Neural progenitor cell (in vitro differentiated cells): ENCODE data around the gene IREB2. TPM values are rescaled to one million over a fixed set of nuclear protein-coding genes. Genes with fewer than 3 reads are reported as not detected.
"Not testable (repeated sequence)": the region's sequence is repeated elsewhere in the genome, so short reads cannot be mapped to it uniquely, and the experiment has no call there.

Experiments
- DNase-seq: peaks from one replicate; pipeline ENCODE4 v3.0.0-alpha.2; 2016; ENCODE audit warnings: low spot score
- H2AFZ ChIP-seq: fragments of 200-600 bp; sonication (generic); replicated peaks from 2 replicates; pipeline ENCODE4 v1.6.1; 2016; ENCODE audit warnings: antibody characterized with exemption
- H3F3A ChIP-seq: fragments of 200-600 bp; sonication (generic); 2 replicates; pipeline ENCODE4 v1.6.1; 2016; ENCODE audit warnings: antibody characterized with exemption, low read depth
- H3K27ac ChIP-seq: fragments of 200-600 bp; sonication (generic); 2 replicates; pipeline ENCODE4 v1.5.1; 2016; ENCODE audit warnings: mild to moderate bottlenecking
- H3K27me3 ChIP-seq: fragments of 200-600 bp; sonication (generic); 2 replicates; pipeline ENCODE4 v1.6.1; 2016; ENCODE audit warnings: mild to moderate bottlenecking, moderate library complexity
- H3K36me3 ChIP-seq: fragments of 200-600 bp; sonication (generic); 2 replicates; pipeline ENCODE4 v1.5.1; 2016
- H3K4me1 ChIP-seq: fragments of 200-600 bp; sonication (generic); 2 replicates; pipeline ENCODE4 v1.6.1; 2016; ENCODE audit warnings: mixed run types
- H3K4me2 ChIP-seq: fragments of 200-600 bp; sonication (generic); 2 replicates; pipeline ENCODE4 v1.6.1; 2016
- H3K4me3 ChIP-seq: fragments of 200-600 bp; sonication (generic); 2 replicates; pipeline ENCODE4 v1.5.1; 2016
- H3K79me2 ChIP-seq: fragments of 200-600 bp; sonication (generic); 2 replicates; pipeline ENCODE4 v1.6.1; 2016; ENCODE audit warnings: low read depth
- H3K9ac ChIP-seq: fragments of 200-600 bp; sonication (generic); 2 replicates; pipeline ENCODE4 v1.6.1; 2016
- H3K9me3 ChIP-seq: fragments of 200-600 bp; sonication (generic); 2 replicates; pipeline ENCODE4 v1.5.1; 2016; ENCODE audit warnings: low read depth
- H4K20me1 ChIP-seq: fragments of 200-600 bp; sonication (generic); 2 replicates; pipeline ENCODE4 v1.6.1; 2016; ENCODE audit warnings: low read depth
- H3K27ac Mint-ChIP-seq: 3 replicates; pipeline ENCODE4 v1.8.0; 2021; ENCODE audit warnings: mixed read lengths
- H3K27me3 Mint-ChIP-seq: 2 replicates; pipeline ENCODE4 v1.8.0; 2022; ENCODE audit warnings: low read depth, mild to moderate bottlenecking, inconsistent platforms, moderate library complexity, mixed read lengths; ENCODE audit not compliant: insufficient read depth
- H3K36me3 Mint-ChIP-seq: 3 replicates; pipeline ENCODE4 v1.8.0; 2021; ENCODE audit warnings: mixed read lengths
- H3K4me1 Mint-ChIP-seq: 3 replicates; pipeline ENCODE4 v1.8.0; 2021; ENCODE audit warnings: mixed read lengths
- H3K4me3 Mint-ChIP-seq: 3 replicates; pipeline ENCODE4 v1.8.0; 2021; ENCODE audit warnings: mild to moderate bottlenecking, moderate library complexity, mixed read lengths
- H3K9me3 Mint-ChIP-seq: 3 replicates; pipeline ENCODE4 v1.8.0; 2020; ENCODE audit warnings: mixed read lengths
- EZH2 ChIP-seq: fragments of 200-600 bp; sonication (generic); IDR thresholded peaks from 2 replicates; pipeline ENCODE4 v1.6.1; 2017; ENCODE audit warnings: antibody characterized with exemption, mild to moderate bottlenecking, moderate library complexity
- EZH2phosphoT487 ChIP-seq: fragments of 200-600 bp; sonication (generic); IDR thresholded peaks from 2 replicates; pipeline ENCODE4 v1.6.1; 2017; ENCODE audit warnings: antibody characterized with exemption
- total RNA-seq: library from RNA; depleted of rRNA; stranded (reverse); fragments of >200 nt; gene quantifications from 2 replicates; pipeline ENCODE4 v1.2.3, GENCODE V29; 2015; ENCODE audit warnings: low replicate concordance
- TF ChIP-seq, protein P1 (sequence below): fragments of 200-600 bp; sonication (generic); IDR thresholded peaks from 2 replicates; pipeline ENCODE4 v1.5.1; 2017; ENCODE audit warnings: antibody characterized with exemption, mild to moderate bottlenecking

The IREB2 gene
- total RNA-seq, 1 donor from 2014 or later = 87.7 TPM

DNA sequence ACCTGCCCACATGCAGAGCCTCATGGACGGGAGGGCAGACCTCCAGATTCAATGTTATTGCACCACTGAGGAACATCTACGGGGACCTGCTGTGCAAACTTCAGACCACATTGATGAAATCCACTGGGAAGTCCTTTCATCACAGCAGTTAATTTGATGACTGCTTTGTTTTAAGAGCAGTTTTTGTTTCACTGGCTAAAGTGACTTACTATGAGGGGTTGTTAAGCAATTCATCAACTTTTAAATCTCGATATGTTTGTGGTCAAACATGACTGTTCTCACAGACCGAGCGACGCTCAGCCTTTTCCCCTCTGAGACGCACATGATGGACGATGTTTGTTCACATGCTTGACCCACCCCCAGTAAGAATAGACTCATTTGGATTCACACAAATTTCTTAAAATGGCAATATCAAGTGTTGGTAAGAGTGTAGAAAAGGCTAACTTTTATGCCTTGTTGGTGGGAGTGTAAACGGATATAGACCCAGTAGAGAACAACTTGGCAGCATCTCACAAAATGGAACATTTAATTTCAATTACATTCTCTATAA is 35.9 kb upstream of the IREB2 start:
- no peaks in the 10 kb centered on the region for H3K36me3 Mint-ChIP-seq
- no peak overlapping the region for H3K27ac ChIP-seq
- no peak overlapping the region for H3K4me3 Mint-ChIP-seq
- TF ChIP-seq EZH2 = no peak
- no peak for TF ChIP-seq EZH2phosphoT487
- TF ChIP-seq, protein P1, sequence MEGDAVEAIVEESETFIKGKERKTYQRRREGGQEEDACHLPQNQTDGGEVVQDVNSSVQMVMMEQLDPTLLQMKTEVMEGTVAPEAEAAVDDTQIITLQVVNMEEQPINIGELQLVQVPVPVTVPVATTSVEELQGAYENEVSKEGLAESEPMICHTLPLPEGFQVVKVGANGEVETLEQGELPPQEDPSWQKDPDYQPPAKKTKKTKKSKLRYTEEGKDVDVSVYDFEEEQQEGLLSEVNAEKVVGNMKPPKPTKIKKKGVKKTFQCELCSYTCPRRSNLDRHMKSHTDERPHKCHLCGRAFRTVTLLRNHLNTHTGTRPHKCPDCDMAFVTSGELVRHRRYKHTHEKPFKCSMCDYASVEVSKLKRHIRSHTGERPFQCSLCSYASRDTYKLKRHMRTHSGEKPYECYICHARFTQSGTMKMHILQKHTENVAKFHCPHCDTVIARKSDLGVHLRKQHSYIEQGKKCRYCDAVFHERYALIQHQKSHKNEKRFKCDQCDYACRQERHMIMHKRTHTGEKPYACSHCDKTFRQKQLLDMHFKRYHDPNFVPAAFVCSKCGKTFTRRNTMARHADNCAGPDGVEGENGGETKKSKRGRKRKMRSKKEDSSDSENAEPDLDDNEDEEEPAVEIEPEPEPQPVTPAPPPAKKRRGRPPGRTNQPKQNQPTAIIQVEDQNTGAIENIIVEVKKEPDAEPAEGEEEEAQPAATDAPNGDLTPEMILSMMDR = no peak
- peaks cover 3% of the 10 kb centered on the region for H3K27me3 Mint-ChIP-seq
- no peaks in the 10 kb centered on the region for H3K27me3 ChIP-seq
- H3K9ac ChIP-seq = no peak overlapping the region
- no peaks in the 10 kb centered on the region for H4K20me1 ChIP-seq
- peaks cover 2% of the 10 kb centered on the region for H3K4me1 Mint-ChIP-seq
- H3K36me3 ChIP-seq = no peaks in the 10 kb centered on the region
- H3K4me1 ChIP-seq = peaks cover 4% of the 10 kb centered on the region
- H3K4me2 ChIP-seq = no peak overlapping the region
- no peaks in the 10 kb centered on the region for H3K9me3 ChIP-seq
- H3K79me2 ChIP-seq = no peaks in the 10 kb centered on the region
- H3K9me3 Mint-ChIP-seq = no peaks in the 10 kb centered on the region
- H3F3A ChIP-seq = peaks cover 3% of the 10 kb centered on the region
- no peak for DNase-seq
- H3K27ac Mint-ChIP-seq = no peak overlapping the region
- H3K4me3 ChIP-seq = no peak overlapping the region
- no peak overlapping the region for H2AFZ ChIP-seq

DNA sequence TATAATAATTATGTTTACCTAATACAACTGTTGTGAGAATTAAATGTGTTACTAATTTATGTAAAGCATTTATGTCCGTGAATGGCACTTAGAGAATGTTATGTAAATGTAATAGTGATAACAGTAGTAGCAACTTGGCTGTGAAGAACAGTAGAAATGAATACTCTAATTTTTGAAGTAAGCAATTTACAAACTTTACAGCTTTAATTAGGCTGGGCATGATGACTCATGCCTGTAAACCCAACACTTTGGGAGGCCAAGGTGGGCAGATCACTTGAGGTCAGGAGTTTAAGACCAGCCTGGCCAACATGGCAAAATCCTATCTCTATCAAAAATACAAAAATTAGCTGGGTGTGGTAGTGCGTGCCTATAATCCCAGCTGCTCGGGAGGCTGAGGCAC is 33.9 kb upstream of the IREB2 start:
- H3K36me3 Mint-ChIP-seq = no peaks in the 10 kb centered on the region
- H3K4me1 ChIP-seq = peaks cover 4% of the 10 kb centered on the region
- H3K79me2 ChIP-seq = no peaks in the 10 kb centered on the region
- H3K27ac ChIP-seq = no peak overlapping the region
- H2AFZ ChIP-seq = no peak overlapping the region
- H3K27me3 ChIP-seq = no peaks in the 10 kb centered on the region
- TF ChIP-seq, protein P1 = no peak
- no peak for TF ChIP-seq EZH2
- TF ChIP-seq EZH2phosphoT487 = no peak
- H3K9ac ChIP-seq = no peak overlapping the region
- no peaks in the 10 kb centered on the region for H3F3A ChIP-seq
- H3K4me1 Mint-ChIP-seq = peaks cover 2% of the 10 kb centered on the region
- DNase-seq = no peak
- no peak overlapping the region for H3K4me2 ChIP-seq
- no peak overlapping the region for H3K27ac Mint-ChIP-seq
- no peaks in the 10 kb centered on the region for H3K9me3 ChIP-seq
- no peak overlapping the region for H3K4me3 ChIP-seq
- H4K20me1 ChIP-seq = no peaks in the 10 kb centered on the region
- no peaks in the 10 kb centered on the region for H3K36me3 ChIP-seq
- H3K4me3 Mint-ChIP-seq = no peak overlapping the region
- peaks cover 9% of the 10 kb centered on the region for H3K27me3 Mint-ChIP-seq
- H3K9me3 Mint-ChIP-seq = no peaks in the 10 kb centered on the region

DNA sequence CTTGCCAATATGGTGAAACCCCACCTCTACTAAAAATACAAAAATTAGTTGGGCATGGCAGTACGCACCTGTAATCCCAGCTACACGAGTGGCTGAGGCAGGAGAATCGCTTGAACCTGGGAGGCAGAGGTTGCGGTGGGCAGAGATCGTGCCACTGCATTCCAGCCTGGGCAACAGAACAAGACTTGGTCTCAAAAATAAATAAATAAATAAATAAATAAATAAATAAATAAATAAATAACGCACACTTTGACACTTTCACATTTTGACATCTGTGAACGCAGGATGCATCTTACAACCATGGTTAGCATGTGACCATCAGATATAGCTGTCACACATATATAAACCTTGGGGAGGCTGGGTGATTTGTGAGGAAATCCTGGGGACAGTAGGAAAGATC is 33.2 kb upstream of the IREB2 start:
- not testable (repeated sequence) for H3K9ac ChIP-seq, H3K4me2 ChIP-seq, H3K4me3 Mint-ChIP-seq, H3K9me3 ChIP-seq, H3K4me1 Mint-ChIP-seq, H3K36me3 ChIP-seq, H3K27me3 Mint-ChIP-seq, H3K4me3 ChIP-seq, H3K36me3 Mint-ChIP-seq, H3K27ac Mint-ChIP-seq, H3K27ac ChIP-seq, H3K9me3 Mint-ChIP-seq, H3K27me3 ChIP-seq, H3F3A ChIP-seq, DNase-seq, H3K79me2 ChIP-seq, H4K20me1 ChIP-seq, H3K4me1 ChIP-seq
- H2AFZ ChIP-seq = peak overlapping the region; percentile 79

DNA sequence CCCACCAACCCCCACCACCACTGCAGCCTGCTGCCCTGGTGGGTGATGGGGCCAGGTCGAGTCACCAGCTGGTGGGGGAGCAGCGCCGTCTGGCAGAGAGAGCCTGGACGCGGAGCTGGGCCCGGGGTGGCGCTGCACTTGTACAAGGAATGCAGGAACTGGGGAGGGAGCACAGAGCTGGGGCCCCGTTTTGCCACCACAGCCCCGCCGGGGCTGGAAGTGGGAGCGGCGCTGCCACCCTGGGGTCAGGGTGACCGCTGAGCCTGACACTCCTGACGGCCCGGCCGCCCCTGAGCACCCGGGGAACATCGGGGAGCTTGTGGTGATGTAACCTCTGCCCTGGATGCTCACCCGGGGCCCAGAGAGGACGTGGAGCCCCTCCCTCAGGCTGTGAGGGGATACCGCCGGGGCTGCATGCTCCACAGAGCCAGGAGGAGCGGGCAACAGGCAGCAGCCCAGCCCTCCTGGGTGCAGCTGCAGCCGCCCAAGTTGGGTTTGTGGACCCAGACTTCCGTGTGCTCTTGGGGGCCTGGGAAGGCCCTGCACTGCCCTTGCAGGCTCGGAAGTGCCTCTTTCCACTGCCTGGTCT is 32.6 kb upstream of the IREB2 start:
- H3K9me3 Mint-ChIP-seq = no peaks in the 10 kb centered on the region
- peak; percentile 18 for DNase-seq
- Histone ChIP-seq H3F3A (no peaks in the 10 kb centered on the region), H3K27ac (no peak overlapping the region), H3K4me2 (peak overlapping the region; percentile 16), H3K9ac (no peak overlapping the region), H3K9me3 (no peaks in the 10 kb centered on the region), H4K20me1 (no peaks in the 10 kb centered on the region), H2AFZ (peak overlapping the region; percentile 79), H3K27me3 (no peaks in the 10 kb centered on the region), H3K4me1 (peaks cover 4% of the 10 kb centered on the region), H3K4me3 (no peak overlapping the region), H3K79me2 (no peaks in the 10 kb centered on the region), H3K36me3 (no peaks in the 10 kb centered on the region)
- H3K27me3 Mint-ChIP-seq = peaks cover 9% of the 10 kb centered on the region
- no peak for TF ChIP-seq EZH2
- TF ChIP-seq, protein P1 = no peak
- no peak for TF ChIP-seq EZH2phosphoT487
- no peak overlapping the region for H3K4me3 Mint-ChIP-seq
- no peaks in the 10 kb centered on the region for H3K36me3 Mint-ChIP-seq
- H3K4me1 Mint-ChIP-seq = peaks cover 2% of the 10 kb centered on the region
- no peak overlapping the region for H3K27ac Mint-ChIP-seq
